Measurements from ENCODE around the gene CDH26. TPM values are rescaled to one million over a fixed set of nuclear protein-coding genes. Genes with fewer than 3 reads are reported as not detected.

Gene CDH26
- total and polyA plus RNA-seq, 9 donors, result 0.12 to 0.84 (median 0.41) TPM

- DNase-seq, result no peak
- Histone ChIP-seq H3K27ac (no peak overlapping the region), H3K36me3 (no peaks in the 10 kb centered on the region), H3K4me1 (ENCODE audit: insufficient read depth) (no peaks in the 10 kb centered on the region), H3K4me3 (no peak overlapping the region), H3K27me3 (no peaks in the 10 kb centered on the region), H3K9me3 (no peaks in the 10 kb centered on the region)
- TF ChIP-seq EP300 (IDR thresholded peaks at IDR 0.05) (no peak), CTCF (IDR thresholded peaks at IDR 0.05) (no peak), POLR2A (IDR thresholded peaks at IDR 0.05) (no peak)
- WGBS, 3 donors, result 49 to 54% (median 49%) methylated on average over 11 of the region's 11 CpGs
- intact Hi-C loops (cut with DNase I), result no loop called here
Measured at GRCh38 chr20:60001108-60001507, 42.9 kb downstream of the CDH26 start.

- 89 to 96% (median 94%) methylated on average over 4 of the region's 4 CpGs for WGBS, 3 donors
- Histone ChIP-seq H3K36me3 (no peaks in the 10 kb centered on the region), H3K9me3 (no peaks in the 10 kb centered on the region), H3K27ac (no peak overlapping the region), H3K27me3 (no peaks in the 10 kb centered on the region), H3K4me3 (no peak overlapping the region), H3K4me1 (ENCODE audit: insufficient read depth) (no peaks in the 10 kb centered on the region)
- DNase-seq, result no peak
- intact Hi-C loops (cut with DNase I), result no loop called here
- TF ChIP-seq CTCF (IDR thresholded peaks at IDR 0.05) (no peak), POLR2A (IDR thresholded peaks at IDR 0.05) (no peak), EP300 (IDR thresholded peaks at IDR 0.05) (no peak)
Measured at GRCh38 chr20:60003776-60004175, 45.6 kb downstream of the CDH26 start.

GRCh38 chr20:60006261-60006660 lies 48.0 kb downstream of the CDH26 start:
- H3K4me1 ChIP-seq (ENCODE audit: insufficient read depth), result no peaks in the 10 kb centered on the region
- H3K4me3 ChIP-seq, result no peak overlapping the region
- no peak for DNase-seq
- intact Hi-C loops (cut with DNase I), result no loop called here
- no peak for TF ChIP-seq EP300 (IDR thresholded peaks at IDR 0.05)
- no peak for TF ChIP-seq POLR2A (IDR thresholded peaks at IDR 0.05)
- no peak for TF ChIP-seq CTCF (IDR thresholded peaks at IDR 0.05)
- no peaks in the 10 kb centered on the region for H3K27me3 ChIP-seq
- H3K9me3 ChIP-seq, result no peaks in the 10 kb centered on the region
- WGBS, 3 donors, result 88 to 96% (median 95%) methylated on average over 4 of the region's 4 CpGs
- H3K27ac ChIP-seq, result no peak overlapping the region
- no peaks in the 10 kb centered on the region for H3K36me3 ChIP-seq

- intact Hi-C loops (cut with DNase I), result no loop called here
- WGBS, 3 donors, result 30 to 35% (median 32%) methylated on average over 2 of the region's 2 CpGs
- H3K27me3 ChIP-seq, result no peaks in the 10 kb centered on the region
- DNase-seq, result no peak
- H3K4me1 ChIP-seq (ENCODE audit: insufficient read depth), result no peaks in the 10 kb centered on the region
- no peak for TF ChIP-seq POLR2A (IDR thresholded peaks at IDR 0.05)
- TF ChIP-seq CTCF (IDR thresholded peaks at IDR 0.05), result no peak
- TF ChIP-seq EP300 (IDR thresholded peaks at IDR 0.05), result no peak
- no peaks in the 10 kb centered on the region for H3K36me3 ChIP-seq
- no peak overlapping the region for H3K27ac ChIP-seq
- H3K9me3 ChIP-seq, result no peaks in the 10 kb centered on the region
- no peak overlapping the region for H3K4me3 ChIP-seq
Measured at GRCh38 chr20:60007464-60007863, 49.2 kb downstream of the CDH26 start.

Measured in ovary (tissue), 9 donors.